Muscle of back (tissue), 11 donors: ENCODE results near the gene PTPRN2. TPM values are rescaled to one million over a fixed set of nuclear protein-coding genes. Genes with fewer than 3 reads are reported as not detected.
A peak's percentile ranks its signal among the peaks of the same experiment; 100 is the strongest.

Experiments used
- DNase-seq, 3 donors: peaks; one replicate each; pipeline versions ENCODE4 v3.0.0 to v3.0.0-alpha.2; 2013
- polyA plus RNA-seq, 10 donors: library from polyadenylated mRNA; unstranded; fragments of 120-200 nt; gene quantifications; one replicate each; pipeline ENCODE4 v1.2.1, GENCODE V29; 2013; ENCODE audit not compliant: insufficient read length in 10 of 10

Gene PTPRN2
- polyA plus RNA-seq, 10 donors, result 1.8 to 3.1 (median 2.1) TPM

GRCh38 chr7:158402471-158402870 lies 185.2 kb downstream of the PTPRN2 start:
- no peak for DNase-seq

- DNase-seq, result no peak
Measured at GRCh38 chr7:158401826-158402225, 185.8 kb downstream of the PTPRN2 start.

- no peak for DNase-seq
Measured at GRCh38 chr7:158401295-158401694, 186.3 kb downstream of the PTPRN2 start.

GRCh38 chr7:158400601-158401225 lies 186.9 kb downstream of the PTPRN2 start:
- DNase-seq, result no peak

GRCh38 chr7:158399762-158400161 lies 187.9 kb downstream of the PTPRN2 start:
- DNase-seq, result no peak

- DNase-seq, result no peak
Measured at GRCh38 chr7:158398750-158399149, 188.9 kb downstream of the PTPRN2 start.

GRCh38 chr7:158397885-158398284 lies 189.7 kb downstream of the PTPRN2 start:
- DNase-seq, result no peak

GRCh38 chr7:158396982-158397862 lies 190.4 kb downstream of the PTPRN2 start:
- DNase-seq, result no peak

- DNase-seq, result no peak
Measured at GRCh38 chr7:158396301-158396905, 191.2 kb downstream of the PTPRN2 start.

GRCh38 chr7:158395780-158396278 lies 191.8 kb downstream of the PTPRN2 start:
- DNase-seq, result no peak

GRCh38 chr7:158395349-158395748 lies 192.3 kb downstream of the PTPRN2 start:
- DNase-seq, result no peak

- DNase-seq, result no peak
Measured at GRCh38 chr7:158394936-158395335, 192.7 kb downstream of the PTPRN2 start.

GRCh38 chr7:158393926-158394625 lies 193.5 kb downstream of the PTPRN2 start:
- DNase-seq, result no peak

GRCh38 chr7:158392251-158392650 lies 195.4 kb downstream of the PTPRN2 start:
- DNase-seq, result no peak

- DNase-seq, result no peak
Measured at GRCh38 chr7:158391541-158391940, 196.1 kb downstream of the PTPRN2 start.

- DNase-seq, result no peak
Measured at GRCh38 chr7:158391141-158391540, 196.5 kb downstream of the PTPRN2 start.

GRCh38 chr7:158390460-158390859 lies 197.2 kb downstream of the PTPRN2 start:
- no peak for DNase-seq

- no peak for DNase-seq
Measured at GRCh38 chr7:158389514-158390425, 197.9 kb downstream of the PTPRN2 start.

GRCh38 chr7:158388928-158389327 lies 198.7 kb downstream of the PTPRN2 start:
- DNase-seq, result no peak

GRCh38 chr7:158388072-158388471 lies 199.6 kb downstream of the PTPRN2 start:
- no peak for DNase-seq

- peak in 1 of 3 donors; percentile 16 for DNase-seq
Measured at GRCh38 chr7:158387546-158387891, 200.1 kb downstream of the PTPRN2 start.
